T-helper 1 cell (primary cell): ENCODE data around the gene RERE.
"Not testable (repeated sequence)": the region's sequence is repeated elsewhere in the genome, so short reads cannot be mapped to it uniquely, and the experiment has no call there.

Experiments used
- DNase-seq, 5 donors: peaks; one replicate each; pipeline ENCODE4 v3.0.0-alpha.2; 2012 to 2020

RERE gene

DNA sequence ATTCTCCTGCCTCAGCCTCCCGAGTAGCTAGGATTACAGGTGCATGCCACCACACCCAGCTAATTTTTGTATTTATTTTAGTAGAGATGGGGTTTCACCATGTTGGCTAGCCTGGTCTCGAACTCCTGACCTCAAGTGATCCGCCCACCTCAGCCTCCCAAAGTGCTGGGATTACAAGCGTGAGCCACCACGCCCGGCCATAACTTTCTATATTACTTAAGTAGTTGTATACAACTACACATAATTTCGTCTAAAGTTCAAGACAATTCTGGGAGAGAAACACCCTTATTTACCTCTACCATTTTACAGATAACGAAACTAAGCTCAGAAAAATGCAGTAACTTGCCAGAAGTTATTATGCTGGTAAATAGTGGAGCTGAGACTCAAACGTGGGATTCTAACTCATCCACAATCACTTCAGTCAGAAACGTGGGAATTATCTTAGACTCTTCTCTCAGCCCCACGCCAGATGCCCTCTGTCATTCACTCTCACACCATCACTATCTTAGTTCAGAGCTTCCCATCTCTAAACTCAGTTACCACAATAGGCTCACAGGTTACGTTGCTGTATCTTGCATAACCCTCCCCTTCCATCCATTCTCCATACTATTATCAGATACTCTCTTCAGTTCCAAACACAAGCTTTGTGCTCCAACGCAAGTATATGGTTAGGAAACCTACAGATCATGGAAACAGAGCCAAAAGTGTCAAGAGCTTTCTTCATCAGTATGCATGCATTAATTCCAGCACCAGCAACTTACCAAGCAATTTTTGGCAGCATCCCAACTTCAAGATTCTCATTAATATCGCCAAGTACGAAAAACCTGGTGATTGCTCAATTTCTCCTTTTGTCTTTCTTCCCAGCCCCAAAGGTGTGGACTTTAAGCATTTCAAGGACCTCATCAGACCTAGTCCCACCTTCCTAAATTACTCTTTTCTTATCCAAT is 69.3 kb downstream of the RERE start:
- DNase-seq: no peak

DNA sequence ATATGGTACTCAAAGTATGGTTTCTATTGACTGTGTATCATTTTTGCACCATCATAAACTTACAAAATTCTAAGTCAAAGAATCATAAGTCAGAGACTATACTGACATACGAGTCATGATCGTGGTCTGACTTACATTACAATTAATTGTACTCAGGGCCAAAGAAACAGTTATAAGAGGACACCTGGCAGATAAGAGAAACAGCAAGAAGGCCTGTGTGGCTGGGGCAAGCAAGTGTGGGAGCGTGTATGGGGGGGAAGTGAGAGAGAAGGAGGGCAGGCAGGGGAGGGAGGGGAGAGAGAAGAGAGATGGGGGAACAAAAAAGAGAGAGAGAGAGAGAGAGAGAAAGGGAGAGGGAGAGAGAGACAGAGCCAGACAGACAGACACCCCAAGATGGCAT is 70.9 kb downstream of the RERE start:
- DNase-seq: no peak

DNA sequence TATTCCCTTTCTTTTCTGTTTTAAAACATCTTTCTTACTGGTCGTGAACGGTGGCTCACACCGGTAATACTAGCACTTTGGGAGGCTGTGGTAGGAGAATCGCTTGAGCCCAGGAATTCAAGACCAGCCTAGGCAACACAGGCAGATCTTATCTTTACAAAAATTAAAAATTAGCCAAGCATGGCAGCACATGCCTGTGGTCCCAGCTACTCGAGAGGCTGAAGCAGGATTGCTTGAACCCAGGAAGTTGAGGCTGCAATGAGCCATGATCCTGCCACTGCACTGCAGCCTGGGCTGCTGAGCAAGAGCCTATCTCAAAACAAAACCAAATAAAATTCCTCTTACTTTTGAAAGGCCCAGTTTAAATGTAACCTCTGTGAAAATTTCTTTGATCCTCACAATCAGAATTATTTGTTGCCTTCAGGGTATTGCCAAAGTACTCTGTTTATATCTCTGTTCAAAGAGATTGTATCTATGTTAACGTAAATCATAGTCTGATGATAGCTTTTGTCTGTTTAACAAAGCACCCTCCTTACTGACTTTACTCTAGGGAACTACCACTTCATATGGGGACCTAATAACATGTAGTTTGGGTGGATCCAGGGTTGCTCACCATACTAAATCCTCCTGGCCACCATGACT is 71.6 kb downstream of the RERE start:
- DNase-seq: no peak

DNA sequence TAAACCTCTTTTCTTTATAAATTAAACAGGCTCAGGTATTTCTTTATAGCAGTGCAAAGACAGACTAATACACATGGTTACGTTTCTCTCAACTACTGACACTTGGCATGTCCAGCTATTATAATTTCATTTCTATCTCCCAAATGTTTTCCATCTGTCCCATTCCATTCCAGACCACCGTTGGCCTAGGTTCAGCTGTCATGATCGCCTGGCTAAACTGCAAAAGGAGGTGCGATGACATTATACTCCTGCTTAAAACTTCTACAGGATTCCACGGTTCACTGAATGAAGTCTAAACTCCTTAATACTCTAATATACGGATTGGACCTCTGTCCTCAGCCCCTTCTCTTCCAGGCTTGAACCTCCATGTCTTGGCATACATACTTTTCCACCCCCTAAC is 72.1 kb downstream of the RERE start:
- no peak for DNase-seq

DNA sequence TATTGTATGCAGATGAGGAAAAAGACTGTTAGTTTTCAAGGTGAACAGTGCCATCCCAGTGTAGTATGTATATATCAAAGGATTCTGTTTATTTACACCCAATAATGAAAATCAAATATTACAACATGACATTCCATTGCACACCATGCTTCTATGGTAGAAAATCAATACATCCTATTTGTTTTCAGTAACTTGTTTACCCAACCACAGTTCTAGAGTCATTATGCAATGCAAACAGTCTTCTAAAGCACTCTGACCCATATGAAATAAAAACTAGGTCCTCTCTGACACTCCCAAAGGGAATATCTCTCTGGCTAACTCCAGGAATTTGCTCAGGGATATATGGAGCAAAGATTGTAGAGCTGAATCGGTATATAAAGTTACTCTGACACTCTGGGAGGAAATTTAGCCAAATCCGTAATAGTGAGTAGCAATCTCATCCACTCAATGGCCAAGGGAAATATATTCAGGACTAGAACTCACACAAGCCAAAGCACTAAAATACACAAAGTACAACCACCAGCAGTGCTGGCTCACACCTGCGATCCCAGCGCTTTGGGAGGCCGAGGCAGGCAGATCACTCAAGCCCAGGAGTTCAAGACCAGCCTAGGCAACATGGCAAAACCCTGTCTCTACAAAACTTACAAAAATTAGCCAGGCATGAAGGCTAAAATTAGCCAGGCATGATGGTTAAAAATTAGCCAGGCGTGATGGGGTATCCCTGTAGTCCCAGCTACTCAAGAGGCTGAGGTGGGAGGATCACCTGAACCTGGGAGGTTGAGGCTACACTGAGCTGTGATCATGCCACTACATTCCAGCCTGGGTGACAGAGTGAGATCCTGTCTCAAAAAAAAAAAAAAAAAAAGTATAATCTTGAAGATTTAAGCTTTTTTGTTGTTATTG is 75.2 kb downstream of the RERE start:
- no peak for DNase-seq

DNA sequence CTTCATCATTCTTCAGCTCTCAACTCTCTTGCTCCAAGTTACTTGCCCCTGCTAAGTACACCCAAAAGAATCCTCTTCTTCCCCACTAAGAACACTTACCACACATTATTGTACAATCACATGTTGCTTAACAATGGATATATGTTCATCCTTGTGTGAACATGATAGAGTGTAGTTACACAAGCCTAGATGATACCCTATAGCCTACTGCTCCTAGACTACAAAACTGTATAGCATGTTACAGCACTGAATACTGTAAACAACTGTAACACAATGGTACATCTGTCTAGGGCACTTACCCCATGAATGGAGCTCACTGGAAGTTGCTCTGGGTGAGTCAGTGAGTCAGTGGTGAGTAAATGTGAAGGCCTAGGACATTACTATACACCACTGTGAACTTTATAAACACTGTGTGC is 77.4 kb downstream of the RERE start:
- no peak for DNase-seq

DNA sequence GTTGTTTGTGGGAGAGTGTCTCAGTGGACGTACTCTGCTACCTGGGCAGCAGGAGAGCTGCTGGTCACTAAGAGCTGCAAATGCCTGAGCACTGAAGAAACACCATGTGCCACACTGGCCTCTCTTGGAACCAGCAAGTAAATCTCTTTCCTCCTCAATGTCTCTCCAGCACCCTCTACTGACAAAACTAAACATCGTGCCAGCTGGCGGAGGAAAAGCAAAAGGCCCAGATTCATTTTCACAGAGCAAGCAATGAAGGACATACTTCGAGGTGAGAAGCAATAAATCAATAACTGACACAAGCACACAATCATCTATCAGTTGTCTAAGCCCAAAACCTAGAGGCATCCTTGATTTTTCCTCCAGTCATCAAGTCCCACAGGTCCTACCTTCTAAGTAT is 78.1 kb downstream of the RERE start:
- peak in 1 of 5 donors; percentile 7 for DNase-seq

DNA sequence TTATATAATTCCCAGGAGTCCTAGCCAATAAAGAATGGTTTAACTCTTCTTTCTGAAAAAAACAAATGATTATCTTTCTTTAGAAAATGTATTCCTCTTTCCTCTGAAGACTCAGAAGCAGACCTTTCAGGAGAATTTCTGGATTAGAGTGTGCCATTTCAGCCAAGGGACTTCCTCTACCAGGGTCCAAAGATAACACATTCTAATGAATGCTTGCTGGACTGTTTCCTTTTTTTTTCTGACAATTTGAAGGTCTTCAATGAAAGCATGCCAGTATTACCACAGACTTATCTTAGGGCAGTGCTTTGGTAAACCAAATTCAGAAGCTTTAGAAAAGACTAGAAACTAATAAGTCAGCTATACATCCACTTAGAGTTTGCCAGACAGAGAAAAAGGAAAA is 80.5 kb downstream of the RERE start:
- no peak for DNase-seq

DNA sequence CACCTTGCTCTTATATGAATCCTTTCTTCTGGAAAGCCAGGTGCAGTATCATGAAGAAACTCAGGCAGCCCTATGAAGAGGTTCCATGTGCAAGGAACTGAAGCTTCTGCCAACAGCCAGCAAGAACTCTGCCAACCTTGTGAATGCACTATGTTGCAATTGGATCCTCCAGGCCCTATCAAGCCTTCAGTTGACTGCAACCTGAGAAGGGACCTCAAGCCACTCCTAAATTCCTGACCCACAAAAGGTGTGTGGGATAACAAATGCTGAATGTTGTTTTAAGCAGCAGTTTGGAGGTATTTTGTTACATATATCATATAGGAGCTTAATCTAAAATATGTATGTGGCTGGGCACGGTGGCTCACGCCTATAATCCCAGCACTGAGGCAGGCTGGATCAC is 84.0 kb downstream of the RERE start:
- no peak for DNase-seq

DNA sequence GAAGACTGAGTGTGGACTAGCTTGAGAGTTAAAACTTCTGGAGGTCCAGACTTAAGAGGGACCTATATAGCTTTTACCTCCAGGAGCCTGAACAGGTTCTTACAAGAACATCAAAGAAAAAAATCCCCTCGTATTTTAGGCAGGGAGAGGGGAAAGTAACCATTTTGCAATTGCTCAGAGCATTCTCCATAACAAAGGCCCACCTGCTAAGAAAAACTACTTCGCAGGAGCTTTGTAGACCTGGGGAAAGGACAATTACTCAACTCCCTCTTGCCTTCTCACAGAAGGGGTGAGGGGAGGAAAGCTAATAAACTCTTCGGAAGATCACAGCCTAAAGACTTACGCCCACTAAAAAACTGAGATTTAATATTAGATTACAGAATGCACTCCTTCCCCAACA is 86.3 kb downstream of the RERE start:
- DNase-seq: no peak

DNA sequence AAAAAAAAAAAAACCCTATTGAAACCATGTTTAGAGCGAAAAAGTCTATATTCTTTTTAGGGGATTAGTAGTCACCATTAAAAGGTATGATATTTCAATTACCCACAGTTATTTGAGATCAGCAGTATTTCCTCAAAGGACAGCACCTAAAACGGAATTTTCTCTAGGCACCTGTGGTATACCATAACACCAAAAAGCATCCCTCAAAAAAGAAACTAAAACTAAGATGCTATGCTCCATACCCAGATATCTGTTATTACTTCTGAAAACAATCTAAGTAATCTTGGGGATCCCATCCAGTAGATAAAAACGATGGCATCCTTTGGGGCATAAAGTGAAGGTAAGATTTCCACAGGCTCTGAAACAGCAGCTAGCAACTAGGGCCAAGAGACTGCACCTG is 89.0 kb downstream of the RERE start:
- DNase-seq: no peak

DNA sequence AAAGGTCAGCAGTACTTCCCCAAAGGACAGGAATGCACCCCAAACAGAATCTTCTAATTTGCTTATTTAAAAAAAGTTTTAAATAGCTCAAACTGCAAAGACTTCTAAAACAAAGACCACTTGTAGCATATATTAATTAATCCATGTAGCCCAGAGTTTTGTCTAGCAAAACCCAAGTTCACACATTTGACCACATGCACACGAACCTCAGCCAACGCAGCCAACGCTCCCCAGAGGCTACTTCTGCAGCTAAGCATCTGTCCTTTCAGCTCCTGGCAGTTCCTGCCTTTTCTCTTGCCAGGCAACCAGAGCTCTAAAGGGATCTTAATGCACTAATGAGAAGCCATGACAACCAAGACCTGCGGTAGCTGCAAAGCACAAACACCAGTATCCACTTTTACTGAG is 89.6 kb downstream of the RERE start:
- no peak for DNase-seq

DNA sequence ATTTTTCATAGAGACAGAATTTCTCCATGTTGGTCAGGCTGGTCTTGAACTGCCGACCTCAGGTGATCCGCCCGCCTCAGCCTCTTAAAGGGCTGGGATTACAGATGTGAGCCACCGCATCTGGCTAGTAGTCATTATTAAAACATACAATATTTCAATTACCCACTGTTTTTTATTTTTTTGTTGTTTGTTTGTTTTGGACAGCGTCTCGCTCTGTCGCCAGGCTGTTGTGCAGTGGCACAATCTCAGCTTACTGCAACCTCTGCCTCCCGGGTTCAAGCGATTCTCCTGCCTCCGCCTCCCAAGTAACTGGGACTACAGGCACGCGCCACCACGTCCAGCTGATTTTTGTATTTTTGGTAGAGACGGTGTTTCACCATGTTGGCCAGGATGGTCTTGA is 90.1 kb downstream of the RERE start:
- not testable (repeated sequence) for DNase-seq

DNA sequence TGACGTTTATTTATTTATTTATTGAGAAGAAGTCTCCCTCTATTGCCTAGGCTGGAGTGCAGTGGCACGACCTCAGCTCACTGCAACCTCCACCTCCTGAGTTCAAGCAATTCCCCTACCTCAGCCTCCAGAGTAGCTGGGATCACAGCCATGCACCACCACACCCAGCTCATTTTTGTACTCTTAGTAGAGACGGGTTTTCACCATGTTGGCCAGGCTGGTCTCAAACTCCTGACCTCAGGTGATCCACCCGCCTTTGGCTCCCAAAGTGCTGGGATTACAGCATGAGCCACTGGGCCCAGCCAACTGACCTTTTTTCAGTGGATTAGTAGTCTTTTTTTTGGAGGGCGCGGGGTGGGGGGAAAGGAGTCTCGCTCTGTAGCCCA is 90.6 kb downstream of the RERE start:
- DNase-seq: not testable (repeated sequence)

DNA sequence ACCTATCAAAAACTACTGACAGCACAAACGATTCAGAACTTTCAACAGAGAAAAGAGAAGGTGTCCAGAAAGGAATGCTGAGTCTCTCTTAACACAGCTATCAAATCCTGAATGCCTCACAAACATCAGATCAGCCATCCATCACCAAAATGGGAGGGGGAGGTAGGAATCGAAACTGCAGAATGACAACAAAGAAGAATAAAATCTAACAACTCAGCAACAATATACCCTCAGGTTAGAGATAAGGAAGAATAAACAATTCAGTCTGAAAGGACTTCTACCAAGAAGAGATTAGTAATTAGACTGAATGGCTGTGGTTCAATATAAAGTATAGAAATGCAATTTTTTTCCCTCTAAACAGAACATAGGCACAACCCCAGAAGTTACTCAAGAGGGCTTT is 94.4 kb downstream of the RERE start:
- DNase-seq: no peak

DNA sequence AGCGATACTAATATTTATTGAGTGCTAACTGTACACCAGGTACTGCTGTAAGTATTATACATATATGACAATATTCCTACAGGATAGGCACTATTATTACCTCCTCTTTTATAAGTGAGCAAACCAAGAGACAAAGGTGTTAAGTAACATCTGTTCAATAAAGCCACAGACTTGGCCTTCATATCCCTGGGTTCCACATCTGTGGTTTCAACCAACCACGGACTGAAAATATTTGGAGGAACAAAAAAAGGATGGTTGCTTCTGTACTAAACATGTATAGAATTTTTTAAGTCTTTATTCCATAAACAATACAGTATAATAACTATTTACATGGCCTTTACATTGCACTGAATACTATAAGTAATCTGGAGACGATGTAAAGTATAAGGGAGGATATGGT is 95.1 kb downstream of the RERE start:
- no peak for DNase-seq

DNA sequence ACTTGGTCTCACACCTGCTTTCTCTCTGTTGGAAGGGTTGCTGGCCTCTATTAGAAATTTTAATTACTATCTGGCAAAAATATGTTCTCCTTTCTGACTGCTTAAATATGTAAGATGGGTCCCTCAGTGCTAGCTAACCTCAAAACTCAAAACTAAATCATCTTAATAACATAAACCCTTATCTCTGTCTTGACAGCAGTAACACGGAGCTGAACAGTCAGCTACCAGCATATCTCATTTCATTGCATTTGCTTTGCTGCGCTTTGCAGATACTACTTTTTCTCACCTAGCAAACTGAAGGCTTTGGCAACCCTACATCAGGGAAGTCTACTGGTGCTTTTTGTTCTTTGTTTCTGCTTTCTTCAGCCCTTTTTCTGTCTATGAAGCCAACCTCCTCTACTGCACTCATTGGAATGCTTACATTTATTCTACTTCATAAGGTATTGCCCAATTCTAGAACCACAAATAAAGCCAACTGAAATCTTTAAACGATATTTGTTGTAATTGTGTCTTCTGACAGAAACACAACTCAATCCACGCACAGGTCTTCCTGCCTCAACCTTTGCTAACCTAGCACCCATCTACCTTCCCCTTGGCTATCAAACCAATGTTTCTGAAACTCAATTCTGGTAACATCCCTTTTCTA is 95.6 kb downstream of the RERE start:
- no peak for DNase-seq

DNA sequence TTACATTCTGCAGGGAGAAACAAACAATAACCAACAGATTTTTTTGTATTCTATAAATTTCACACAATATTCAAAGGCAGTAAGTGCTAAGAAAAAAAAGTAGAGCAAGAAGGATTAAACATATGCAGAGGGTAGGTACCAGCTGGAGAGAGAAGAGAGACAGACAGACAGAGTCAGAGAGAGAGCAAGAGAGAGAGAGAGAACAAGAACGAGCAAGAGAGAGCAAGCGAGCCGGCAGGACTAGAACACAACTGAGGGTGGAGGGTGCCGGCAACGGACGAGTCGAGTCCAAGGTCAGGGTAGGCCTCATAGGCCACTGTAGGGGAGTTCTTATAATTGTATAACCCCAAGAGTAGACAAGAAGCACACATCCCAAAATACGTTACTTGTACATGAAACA is 97.1 kb downstream of the RERE start:
- DNase-seq: no peak

DNA sequence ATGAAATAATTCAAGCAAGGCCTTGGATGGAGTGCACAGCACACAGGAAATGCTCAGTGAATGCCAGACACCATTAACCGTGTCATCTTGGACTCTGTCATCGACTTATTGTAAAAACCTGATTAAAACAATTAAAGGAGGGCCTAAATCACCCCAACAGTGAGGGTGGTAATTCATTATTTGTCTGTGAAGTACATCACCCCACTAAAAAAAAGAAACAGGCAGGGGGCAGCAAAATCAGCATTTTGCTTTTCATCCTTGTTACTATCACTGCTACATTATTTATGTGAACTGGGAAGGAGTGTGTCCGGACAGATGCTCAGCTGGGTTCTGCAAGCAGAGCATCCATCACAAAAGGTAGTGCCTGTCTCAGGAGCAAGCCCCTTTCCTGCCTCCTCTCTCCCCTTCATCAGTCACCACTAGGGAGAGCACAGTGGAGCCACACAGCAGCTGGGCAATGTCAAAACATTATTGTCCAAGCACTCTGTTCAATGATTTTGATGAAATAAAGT is 98.5 kb downstream of the RERE start:
- no peak for DNase-seq

DNA sequence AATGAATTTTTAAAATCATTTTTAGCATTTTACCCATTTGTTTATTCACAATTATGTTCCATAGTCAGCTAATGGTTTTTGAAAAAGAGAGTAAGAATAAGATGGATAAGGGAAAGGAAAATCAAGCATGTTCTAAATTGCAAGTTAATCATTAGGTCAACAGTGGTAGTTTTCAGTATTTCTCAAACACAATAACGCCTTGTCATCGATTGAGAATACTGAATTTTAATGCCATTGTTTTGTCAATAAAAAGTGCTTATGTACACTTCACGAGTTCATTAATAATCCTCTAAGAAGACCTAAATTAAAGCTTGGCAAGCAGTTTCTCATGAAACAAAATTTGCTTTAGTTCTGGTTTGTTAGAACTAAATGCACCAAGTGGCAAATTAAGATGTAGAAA is 100.3 kb downstream of the RERE start:
- no peak for DNase-seq

DNA sequence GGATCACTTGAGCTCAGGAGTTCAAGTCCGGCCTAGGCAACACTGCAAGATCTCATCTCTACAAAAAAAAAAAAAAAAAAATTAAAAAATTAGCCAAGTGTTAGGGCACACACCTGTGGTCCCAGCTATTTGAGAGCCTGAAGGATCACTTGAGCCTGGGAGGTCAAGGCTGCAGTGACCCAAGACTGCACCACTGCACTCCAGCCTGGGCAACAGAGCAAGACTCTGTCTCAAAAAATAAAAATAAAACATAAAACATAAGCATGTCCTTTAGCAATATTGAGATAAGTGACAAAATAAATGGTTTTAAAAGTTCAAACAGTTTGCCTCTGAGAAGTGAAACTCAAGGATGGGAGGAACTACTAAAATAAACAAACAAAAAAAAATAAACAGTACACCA is 101.2 kb downstream of the RERE start:
- DNase-seq: no peak

DNA sequence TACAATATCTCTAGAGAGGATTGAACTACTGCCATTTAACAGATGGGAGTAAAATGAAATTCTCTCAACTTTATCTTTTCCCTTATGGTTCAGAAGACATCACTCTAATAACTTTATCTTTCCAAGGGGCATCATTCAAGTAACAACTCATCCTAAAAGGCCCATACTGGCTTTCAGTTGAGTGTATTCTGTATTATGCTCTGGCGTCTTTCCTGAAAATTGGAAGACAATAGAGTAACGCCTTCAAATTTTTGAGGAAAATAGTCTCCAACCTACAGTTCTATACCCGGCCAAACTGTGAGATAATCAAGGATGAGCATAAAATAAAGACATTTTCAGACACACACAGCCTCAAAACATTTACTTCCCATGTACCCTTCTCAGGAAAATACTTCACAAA is 103.3 kb downstream of the RERE start:
- DNase-seq: no peak
